GM18868 (cell line): ENCODE results near the gene DCP2.
"Not testable (repeated sequence)": the region's sequence is repeated elsewhere in the genome, so short reads cannot be mapped to it uniquely, and the experiment has no call there.

ENCODE experiments used
- ATAC-seq: cut with Tn5 transposase; IDR thresholded peaks from one replicate; pipeline ENCODE4 v1.9.1; 2021; ENCODE audit warnings: mild to moderate bottlenecking, moderate library complexity; ENCODE audit not compliant: unreplicated experiment

The DCP2 gene

DNA sequence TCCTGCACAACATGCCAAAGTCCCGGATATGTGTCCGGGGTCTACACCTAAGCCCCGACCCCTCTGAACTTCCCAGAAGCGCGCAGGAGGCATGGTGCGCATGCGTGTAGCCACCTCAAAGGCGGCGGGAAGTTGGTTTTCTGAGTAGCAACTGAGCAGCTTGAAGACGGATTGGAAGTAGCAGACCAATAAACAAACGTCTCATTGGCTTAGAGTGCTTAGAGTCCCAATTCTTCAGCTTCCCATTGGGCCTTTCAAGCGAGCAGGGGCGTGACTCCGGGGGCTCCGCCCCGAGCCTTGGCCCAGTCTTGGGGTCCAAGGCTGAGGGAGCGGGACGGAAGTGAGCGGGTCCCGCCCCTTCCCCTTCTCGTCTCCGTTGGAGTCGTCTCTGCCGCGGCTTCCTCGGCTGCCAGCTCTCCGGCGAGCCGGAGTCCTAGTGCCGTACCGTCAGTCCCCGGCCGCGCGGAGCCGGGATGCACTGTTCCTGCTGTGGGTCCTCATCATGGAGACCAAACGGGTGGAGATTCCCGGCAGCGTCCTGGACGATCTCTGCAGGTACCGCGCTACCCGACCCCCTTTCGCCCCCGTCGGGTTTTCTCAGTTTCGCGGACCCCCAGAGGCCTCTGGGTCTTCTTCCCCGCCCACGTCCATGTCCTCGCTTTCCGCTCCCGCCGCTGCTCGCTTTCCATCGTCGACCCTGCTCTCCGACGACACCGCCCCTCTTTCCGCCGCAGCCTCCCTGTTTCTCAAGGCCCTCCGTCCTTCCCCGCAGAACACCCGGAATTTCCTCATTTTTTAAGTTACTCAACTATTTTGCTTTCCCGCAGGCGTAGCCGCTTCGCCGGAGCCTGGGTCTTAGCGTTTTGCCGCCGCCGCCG, at the start of gene DCP2:
DCP2 (plus strand) TSS at position 367 of the 878 bp plus-strand sequence; CDS start at position 503, 136 bp downstream.
- ATAC-seq, result peak; percentile 96

DNA sequence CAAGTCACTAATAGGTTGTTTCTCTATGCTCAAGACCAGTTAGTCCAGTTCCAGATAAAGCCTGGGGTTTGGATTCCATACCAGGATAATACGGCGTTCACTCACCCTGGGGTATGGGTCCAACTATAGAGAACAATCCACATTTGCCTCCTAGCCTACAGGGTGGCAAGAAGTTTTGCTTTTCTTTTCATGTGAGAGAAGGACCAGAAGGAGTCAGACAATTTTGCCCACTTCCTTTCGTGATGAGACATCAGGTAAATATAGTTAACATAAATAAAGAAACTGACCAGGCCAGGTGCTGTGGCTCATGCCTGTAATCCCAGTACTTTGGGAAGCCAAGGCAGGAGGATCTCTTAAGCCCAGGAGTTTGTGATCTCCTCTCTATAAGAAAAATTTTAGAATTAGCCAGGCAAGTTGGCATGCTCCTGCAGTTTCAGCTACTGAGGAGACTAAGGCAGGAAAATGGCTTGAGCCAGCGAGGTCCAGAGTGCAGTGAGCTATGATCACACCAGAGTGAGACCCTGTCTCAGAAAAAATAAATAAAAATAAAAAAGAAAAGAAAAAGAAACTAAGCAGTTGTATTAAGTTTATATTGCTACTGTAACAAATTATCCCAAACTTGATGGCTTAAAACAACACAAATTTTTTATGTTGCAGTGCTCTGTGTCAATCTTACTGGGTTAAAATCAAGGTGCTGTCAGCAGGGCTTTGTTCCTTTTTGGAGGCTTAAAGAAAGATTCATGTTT, 47.1 kb upstream of the DCP2 start:
- peak; percentile 66 for ATAC-seq

DNA sequence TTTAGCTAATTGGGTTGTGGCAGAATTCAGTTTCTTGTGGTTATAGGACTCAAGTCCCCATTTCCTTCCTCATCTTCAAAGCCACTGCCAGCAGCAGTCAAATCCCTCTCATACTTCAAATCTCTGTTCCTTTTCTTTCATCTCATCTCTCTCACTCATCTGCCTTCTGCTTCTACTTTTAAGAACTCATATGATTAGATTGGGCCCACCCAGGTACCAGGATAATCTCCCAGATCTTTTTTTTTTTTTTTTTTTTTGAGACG, 46.6 kb upstream of the DCP2 start:
- peak; percentile 60 for ATAC-seq

DNA sequence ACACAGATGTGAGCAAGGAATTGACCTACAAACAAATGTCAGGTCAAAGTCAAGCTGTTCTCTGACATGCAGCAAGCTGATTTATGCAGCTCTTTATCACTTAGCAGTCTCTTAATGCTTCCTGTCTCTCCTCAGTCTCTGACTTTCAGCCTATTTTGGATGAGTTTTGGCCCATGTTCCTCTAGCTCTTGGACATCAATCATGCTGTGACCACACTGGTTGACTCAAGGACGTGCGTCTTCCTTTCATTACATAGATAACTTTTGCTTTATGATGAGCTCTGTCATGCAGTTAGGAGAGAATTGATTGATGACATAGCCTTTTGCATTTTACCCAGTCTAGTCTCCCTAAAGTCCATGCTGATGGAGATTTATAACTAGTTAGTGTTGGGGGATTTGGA, 45.1 kb upstream of the DCP2 start:
- no peak for ATAC-seq

DNA sequence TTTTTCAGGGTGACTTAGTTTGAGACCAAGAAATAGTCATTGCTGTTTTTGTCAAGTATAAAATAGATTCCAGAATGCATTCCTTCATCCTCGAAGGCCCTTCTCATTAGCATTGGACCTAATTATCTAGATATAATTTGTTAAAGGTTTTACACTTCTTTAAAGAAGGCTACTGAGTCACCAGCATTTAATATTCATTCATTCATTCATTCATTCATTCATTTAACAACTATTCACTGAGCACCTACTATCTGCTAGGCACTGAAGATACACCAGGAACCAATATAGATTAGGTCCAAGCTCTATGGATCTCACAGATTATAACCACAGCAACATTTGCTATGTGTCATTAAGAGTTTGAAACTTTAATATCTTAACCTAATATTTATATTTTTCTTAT, 43.5 kb upstream of the DCP2 start:
- no peak for ATAC-seq

DNA sequence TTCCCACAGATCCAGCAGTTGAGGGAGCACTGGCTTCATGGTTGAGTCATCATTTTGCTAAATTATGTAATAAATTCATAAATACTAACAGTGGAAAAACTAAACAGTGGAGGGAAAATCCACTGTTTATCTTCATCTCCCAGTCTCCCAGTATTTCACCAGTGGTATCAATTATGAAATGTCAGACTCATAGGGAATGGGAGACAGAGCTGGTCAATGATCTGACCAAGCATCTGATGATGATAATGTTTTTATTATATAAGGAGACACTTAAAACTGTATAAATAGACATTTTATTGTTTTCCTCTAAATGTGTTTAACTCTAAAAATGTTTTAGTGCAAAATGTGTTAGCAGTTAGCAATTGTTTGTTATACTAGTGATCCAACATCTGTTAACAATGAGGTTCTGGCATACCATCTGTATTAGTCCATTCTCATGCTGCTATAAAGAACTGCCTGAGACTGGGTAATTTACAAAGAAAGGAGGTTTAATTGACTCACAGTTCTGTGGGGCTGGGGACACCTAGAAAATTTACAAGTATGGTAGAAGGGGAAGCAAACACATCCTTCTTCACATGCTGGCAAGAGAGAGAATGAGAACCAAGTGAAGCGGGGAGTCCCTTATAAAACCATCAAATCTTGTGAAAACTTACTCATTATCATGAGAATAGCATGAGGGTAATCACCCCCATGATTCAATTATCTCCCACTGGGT, 42.8 kb upstream of the DCP2 start:
- no peak for ATAC-seq

DNA sequence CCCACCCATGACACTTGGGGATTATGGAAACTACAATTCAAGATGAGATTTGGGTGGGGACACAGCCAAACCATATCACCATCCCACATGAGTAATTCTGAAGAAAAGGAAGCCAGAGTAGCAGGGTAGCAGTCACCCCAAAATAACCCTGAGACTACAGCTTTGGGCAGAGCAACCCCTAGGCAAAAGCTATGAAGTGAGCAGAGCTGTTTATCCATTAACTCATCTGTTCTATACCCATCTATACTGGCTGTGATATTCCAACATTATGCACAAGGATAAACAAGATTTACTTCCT, 42.3 kb upstream of the DCP2 start:
- ATAC-seq, result no peak

DNA sequence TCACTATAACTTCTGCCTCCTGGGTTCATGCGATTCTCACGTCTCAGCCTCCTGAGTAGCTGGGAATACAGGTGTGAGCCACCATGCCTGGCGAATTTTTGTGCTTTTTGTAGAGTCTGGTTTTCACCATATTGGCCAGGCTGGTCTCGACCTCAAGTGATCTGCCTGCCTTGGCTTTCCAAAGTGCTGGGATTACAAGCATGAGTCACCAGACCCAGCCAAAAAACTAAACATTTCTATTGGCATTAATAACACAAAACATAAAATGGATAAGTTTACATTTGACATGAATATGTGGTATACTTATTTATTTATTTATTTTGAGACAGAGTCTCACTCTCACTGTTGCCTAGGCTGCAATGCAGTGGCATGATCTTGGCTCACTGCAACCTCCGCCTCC, 40.9 kb upstream of the DCP2 start:
- ATAC-seq, result no peak

DNA sequence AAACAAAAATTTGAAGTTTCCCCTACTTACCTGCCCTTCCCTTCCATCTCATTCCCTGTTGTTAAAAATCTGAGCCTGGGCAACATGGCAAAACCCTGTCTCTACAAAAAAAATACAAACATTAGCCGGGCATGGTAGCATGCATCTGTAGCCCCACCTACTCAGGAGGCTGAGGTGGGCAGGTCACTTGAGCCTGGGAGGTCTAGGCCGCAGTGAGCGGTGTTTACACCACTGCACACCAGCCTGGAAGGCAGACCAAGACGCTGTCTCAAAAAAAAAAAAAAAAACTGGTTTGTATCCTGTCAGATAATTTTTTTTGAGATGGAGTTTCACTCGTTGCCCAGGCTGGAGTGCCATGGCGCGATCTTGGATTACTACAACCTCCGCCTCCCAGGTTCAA, 38.3 kb upstream of the DCP2 start:
- ATAC-seq, result no peak

DNA sequence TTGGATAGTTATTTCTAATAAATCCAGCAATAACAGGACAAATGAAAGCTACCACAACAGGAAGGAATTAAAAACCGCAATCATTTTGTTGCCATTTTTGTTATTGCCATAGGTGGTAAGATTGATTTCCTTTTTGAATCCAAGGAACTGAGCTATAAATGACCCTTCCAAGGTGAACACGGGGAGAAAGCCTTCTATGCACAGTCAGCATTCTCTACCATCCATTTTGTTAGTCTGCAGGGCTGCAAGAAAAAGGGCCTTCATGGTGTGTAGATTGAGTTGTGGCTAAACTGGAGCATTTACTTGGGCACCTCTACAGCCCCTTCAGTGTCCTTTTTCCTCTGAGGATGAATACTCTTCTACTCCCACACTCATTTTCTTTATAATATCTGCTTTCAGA, 35.9 kb upstream of the DCP2 start:
- ATAC-seq, result no peak

DNA sequence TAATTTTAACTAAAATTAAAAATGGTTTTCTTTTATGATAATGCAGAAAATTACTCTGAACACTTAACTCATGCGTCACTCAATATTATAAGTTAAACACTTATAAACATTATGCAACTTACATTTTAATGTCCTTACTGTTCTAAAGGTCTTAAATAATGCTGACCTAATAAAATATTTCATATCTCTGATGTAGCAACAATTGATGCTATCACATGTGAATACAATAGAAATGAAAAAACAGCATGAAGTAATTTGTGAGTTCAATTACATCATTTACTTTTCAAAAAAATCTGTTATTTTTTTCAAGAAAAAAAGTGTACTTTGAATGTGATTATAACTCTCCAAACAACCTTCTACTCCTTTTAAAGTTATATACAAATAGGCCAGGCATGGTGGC, 28.1 kb upstream of the DCP2 start:
- ATAC-seq, result no peak

DNA sequence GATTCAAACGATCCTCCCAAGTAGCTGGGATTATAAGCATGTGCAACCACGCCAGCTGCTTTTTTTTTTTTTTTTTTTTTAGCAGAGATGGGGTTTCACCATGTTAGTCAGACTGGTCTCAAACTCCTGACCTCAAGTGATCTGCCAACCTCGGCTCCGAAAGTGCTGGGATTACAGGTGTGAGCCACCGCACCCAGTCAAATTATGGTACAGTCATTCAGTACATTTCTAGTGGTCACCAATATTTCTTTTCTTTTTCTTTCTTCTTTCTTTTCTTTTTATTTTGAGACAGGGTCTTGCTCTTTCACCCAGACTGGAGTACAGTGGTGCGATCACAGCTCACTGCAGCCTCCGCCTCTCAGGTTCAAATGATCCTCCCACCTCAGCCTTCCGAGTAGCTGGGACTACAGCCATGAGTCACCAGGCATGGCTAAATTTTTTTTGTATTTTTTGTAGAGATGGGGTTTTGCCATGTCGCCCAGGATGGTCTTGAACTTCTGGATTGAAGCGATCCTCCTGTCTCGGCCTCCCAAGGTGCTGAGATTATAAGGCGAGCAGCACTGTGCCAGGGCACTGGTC, 25.4 kb upstream of the DCP2 start:
- ATAC-seq, result peak; percentile 76

DNA sequence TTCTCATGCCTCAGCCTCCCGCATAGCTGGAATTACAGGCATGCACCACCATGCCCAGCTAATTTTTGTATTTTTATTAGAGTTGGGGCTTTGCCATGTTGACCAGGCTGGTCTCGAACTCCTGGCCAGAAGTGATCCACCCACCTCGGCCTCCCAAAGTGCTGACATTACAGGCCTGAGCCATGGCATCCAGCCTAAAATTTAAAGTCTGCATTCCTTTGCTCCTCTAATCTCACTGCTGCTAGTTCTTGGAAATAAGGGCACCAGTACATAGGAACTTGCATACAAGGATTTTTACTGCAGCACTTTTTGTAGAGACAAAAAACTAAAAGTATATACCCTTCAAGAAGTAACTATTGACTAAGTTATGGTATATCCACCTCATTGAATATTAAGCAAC, 20.0 kb upstream of the DCP2 start:
- no peak for ATAC-seq

DNA sequence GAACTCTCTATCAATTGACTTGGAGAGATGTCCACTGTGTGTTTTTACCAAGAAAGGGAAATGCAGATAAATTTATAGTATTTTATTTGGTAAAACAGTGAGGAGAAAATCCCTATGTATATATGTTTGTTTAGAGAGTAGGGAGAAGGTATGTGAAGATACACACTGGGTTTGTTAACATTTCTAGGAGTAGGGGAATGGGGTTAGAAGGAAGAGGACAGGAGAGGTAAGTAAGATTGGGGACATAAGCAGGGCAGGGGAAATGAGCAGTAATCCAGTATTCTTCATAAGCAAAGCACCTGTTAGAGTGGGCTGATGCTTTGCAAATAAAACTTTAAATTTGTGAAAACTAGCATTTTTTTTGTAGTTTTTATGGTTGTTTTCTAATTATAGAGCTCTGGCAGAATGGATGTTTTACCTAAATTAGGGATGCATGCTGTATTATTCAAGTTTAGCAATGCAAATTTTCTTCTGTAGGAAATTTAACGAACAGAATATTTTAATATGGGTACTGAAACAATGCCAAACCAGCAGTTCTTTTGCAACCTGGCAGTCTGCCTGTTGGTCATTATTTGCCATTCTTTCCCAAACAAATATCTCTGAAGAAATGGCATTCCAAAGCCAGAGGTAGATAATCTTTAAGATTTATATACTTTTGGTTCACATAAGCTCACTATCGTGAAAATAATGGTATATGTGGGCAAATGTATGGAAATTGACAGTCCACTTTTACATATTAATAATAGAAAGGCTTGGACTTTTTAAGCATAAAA, 19.4 kb upstream of the DCP2 start:
- no peak for ATAC-seq

DNA sequence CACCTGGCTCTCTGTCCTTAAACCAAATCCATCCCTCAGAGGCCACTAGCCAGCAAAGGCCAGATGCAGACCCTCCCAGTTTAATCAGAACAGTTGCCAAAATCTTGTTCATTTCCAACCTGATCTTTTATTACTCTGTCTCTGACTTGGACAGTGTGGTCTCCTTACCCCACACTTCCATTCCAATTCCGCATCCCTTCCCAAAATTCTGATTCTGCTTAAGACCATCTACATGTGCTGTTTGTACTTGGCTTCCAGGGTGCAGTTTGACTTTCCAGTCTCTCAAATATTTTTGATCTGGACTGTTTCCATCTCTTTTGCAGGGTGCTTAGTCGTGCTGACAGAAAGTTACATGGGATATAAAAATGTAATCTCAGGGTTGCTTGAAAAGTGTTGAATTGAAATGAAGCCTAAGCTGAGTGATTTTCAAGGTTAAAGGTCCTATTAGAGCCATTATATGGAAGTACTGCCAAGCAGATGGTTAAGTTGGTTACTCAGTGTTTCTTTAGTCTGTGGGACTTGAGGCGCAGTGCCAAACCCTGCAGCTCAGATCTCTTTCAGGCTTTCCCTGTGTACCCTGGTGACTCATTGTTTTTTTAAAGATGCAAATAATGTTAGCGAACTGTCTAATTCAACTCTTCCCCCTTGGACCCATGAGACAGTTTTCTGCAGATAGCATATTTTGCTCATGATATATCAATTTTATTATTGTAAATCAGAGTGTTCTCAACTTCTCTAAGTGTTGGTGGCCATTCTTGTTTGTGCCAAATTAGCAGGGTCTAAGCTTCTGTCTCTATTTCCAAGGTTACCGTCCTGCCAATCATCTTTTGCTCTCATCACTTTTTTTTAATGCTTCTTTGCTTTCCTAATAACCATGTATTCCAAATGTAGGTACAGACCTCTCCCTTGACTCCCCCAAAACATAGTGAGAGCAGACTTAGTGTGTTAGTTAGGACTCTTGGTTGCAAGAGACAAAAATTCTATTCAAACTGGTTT, 18.2 kb upstream of the DCP2 start:
- peak; percentile 92 for ATAC-seq

DNA sequence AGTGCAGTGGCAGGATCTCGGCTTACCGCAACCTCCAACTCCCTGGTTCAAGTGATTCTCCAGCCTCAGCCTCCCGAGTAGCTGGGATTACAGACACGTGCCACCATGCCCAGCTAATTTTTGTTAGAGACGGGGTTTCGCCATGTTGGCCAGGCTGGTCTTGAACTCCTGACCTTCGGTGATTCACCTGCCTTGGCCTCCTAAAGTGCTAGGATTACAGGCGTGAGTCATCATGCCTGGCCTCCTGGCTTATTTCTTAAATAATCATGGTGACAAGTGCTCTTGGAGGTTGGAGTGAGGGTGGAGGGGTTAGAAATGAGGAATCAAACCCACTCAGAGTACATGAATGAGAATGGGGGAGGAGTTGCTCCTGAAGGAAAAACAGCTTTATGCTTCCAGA, 16.7 kb upstream of the DCP2 start:
- not testable (repeated sequence) for ATAC-seq

DNA sequence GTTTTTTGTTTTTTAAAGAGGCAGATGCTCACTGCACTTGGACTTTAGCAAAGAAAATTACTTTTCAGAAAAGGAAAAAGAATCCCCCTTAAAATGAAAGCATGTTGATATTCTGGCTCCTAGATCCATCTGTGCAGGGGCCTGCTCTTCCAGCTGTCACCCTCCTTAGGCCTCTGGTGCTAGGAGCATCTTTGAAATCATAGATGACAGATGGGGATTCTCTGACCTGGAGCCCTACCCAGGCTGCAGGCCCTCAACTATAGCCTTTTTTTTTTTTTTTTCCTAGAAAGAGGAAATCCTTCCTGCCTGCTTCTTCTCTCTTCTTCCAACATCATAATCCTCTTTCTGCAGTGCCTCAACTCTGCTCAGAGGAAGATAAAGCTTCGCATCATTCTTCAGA, 16.3 kb upstream of the DCP2 start:
- no peak for ATAC-seq

DNA sequence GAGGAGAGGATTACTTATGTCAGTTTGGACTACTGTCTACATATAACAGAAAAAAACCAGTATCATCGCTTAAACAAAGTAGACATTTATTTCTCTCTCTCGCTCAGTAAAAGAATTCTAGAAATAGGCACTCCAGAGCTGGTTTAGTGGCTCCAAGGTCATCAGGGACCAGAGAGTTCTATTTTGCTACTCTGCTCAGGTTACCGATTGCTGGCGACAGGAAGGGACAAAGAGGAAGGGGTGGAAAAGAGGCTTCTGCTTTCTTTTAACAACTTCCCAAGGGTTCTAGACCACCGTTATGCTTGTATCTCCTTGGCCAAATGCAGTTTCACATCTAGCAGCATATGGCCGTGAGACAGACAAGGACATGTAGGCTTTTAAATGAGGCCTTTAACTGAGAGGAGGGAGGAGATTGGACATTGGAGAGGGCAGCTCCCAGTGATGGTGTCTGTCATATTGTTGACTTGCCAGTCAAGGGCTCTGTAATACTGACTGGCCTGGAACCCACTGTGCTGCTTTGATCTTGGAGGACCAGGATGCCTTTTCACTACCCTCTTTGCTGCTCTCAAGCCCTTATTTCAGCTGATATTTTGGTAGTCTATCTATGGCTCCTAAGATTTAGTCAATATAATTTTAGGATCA, 15.6 kb upstream of the DCP2 start:
- no peak for ATAC-seq

DNA sequence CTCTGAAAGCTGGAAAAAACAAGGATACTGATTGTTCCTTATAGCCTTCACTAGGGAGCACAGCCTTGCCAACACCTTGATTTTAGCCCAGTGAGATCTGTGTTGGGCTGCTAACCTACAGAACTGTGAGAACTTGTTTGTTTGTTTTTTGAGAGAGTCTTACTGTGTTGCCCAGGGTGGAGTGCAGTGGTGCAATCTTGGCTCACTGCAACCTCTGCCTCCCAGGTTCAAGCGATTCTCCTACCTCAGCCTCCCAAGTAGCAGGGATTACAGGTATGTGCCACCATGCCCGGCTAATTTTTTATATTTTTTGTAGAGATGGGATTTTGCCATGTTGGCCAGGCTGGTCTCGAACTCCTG, 13.2 kb upstream of the DCP2 start:
- ATAC-seq, result not testable (repeated sequence)
